Hematopoietic multipotent progenitor cell treated with erythropoietin and hydrocortisone succinate and interleukin-3 and kit ligand, for 4 days (in vitro differentiated cells): Measurements from ENCODE around the gene RFPL1.

Source experiments
- DNase-seq: peaks from one replicate; pipeline ENCODE4 v3.0.0-alpha.2; 2015

RFPL1 gene

DNA sequence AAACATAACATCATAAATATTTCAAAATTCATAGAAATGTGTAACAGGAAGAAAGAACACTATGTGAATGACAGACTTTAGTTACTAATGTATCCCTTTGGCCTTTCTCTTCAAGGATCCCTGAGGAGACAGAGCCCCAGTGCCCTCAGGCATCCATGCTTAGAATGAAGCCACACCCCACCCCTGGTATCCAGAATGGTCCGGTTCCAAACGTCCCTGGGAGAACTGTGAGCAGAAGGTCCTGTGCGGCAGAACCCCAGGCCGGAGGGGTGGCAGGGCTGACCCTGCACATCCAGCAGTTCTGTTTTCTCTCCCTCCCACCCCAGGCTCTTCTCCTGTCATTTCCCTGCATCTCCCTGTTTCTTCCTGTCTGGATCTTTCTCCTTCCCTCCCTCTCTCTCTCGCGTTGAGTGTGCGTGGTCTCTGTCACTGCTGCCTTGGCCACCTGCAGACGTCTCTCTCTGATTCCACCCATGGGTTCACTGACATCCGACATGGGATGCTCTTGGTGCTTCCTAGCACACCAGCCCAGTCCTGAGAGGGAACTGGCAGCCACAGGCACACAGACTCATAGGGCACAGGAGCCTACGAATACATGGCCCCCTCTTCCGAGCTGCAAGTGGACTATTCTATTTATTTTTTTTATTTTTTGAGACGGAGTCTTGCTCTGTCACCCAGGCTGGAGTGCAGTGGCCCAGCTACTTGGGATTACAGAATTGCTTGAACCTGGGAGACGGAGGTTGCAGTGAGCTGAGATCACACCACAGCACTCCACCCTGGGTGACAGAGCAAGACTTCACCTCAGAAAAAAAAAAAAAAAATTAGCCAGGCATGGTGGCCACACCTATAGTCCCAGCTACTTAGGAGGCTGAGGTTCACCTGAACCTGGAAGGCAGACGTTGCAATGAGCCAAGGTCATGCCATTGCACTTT, 5.7 kb downstream of the RFPL1 start:
- no peak for DNase-seq

DNA sequence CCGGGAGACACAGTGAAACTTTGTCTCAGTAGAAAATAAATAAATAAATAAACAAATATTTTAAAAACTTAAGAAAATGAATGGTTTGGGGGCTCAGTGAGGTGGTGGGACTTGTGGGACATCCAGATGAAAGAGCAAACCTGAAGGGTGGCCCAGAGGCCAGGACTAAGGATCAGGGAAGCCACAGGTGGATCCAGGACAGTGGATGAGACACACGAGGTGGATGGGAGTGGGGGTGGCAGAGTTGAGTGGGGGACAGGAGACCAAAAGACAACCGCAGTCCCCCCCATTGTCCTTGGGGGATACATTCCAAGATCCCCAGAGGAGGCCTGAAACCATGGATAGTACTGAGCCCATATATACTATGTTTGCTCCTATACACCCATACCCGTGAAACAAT, 7.1 kb downstream of the RFPL1 start:
- no peak for DNase-seq

DNA sequence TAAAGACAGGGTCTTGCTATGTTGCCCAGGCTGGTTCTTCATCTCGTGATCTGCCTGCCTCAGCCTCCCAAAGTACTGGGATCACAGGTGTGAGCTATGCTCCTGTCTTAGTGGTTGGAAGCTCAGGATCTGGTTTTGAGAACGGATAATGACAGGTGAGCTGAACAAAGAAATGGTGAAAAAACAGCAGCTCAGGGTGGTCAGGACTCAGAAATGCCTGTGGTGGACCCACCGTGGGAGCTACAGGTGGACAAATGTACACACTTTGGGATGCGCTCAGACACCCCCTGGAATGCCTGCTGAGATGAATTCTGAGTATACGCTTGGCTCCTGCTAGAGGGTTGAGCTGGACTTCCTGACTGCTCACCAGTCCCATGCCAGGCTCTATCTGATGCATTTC, 9.5 kb downstream of the RFPL1 start:
- DNase-seq: no peak

DNA sequence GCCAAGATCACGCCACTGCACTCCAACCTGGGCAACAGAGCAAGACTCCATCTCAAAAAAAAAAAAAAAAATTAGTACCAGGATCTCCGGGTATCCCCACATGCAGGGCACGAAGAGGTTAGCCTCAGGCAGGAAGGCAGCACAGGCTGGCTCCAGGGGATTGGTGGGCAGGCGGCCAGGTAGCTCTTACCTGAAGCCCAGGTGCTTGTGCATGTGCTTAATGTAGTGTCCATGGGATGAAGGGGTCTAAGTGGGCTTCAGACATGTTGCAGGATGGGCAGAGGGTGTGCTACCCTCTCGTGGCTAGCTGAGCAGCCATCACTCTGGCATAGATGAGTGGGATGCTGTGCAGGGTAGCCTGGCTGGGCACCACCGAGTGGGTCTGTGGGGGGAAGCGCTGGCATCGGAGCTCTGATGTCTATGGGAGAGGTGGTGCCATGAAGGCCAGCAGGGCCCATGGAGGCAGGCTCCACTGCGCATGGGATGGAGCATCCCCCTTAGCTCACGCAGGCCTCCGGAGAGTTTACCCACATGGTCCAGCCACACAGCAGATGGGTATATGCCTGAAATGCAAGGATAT, 11.0 kb downstream of the RFPL1 start:
- no peak for DNase-seq

DNA sequence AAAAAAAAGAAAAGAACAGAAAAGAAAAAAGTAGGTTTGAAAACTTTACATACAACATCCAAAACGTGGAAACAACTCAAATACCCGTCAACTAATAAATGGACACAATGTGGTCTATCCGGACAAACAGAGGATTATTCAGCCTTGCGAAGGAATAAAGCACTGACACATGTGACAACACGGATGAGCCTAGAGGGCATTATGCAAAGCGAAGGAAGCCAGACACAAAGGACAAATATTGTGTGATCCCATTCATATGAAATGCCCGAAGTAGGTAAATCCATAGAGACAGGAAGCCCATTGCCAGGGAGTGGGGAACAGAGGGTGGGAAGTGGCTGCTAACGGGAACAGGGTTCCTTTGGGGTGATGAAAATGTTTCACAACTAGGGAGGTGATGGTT, 11.8 kb downstream of the RFPL1 start:
- DNase-seq: no peak

DNA sequence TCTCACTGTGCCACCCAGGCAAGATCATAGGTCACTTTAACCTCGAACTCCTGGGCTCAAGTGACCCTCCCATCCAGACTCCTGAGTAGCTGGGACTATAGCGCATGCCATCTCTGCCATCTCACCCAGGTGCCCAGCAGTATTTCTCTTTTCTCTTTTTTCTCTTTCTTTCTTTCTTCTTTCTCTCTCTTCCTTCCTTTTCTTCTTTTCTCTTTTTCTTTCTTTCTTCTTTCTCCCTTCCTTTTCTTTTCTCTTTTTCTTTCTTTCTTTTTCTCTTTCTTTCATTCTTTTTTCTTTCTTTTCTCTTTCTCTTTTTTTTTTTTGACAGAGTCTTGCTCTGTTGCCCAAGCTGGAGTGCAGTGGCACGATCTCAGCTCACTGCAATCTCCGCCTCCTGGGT, 13.5 kb downstream of the RFPL1 start:
- no peak for DNase-seq

DNA sequence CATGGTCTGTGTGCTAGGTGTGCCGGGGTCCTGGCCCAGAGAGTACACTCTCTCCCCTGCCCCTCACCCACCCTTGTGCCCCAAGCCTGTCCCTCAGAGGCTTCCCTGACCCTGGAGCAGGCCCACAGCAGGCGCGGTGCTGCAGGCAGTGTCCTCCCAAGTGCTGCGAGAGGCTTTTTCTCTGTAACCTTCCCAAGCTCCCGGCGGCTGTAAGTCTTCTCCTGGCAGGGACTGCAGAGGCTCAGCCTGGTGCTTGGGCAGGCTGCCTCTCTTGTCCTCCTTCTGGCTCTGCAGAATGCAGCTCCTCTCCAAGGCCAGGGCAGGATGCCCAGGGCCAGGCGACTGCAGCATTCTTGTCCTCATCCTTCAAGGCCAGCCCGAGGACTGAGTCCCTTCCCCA, 15.9 kb downstream of the RFPL1 start:
- no peak for DNase-seq

DNA sequence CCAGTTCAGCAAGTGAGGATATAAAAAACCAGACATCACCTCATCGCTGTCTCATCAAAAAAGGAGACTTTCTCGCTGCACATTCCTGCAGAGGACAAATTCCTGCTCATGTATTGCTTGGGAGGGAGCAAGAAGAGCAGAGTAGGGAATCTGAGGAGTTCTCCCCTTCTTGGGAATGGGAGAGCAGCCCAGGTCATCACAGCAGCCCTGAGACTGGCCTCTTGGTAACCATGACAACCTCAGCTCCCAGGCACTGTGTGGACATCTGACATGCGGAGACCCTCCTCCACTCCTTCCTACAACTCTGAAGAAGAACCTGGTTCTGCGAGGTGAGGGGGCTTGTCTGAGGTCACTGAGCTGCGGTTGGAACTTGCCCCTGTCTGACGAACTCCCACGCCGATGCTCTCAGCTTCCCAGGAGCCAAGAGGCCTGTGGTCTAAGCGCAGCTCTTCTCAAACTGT, 17.9 kb downstream of the RFPL1 start:
- DNase-seq: no peak

DNA sequence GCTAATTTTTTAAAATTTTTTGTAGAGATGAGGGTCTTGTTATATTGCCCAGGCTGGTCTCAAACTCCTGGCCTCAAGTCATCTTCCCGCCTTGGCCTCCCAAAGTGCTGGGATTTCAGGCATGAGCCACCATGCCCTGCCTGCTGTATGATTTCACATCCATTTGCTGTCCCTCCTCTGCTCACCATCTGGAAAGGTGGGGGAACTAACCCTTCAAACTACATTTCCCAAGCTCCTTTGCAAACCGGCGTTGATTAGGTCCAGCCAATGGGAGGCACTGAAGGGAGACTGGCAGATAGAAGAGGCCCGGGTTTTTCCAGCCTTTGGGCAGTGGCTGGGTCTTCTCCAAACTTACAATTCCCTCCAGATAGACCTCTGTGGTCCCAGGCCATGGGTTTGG, 19.3 kb downstream of the RFPL1 start:
- peak; percentile 73 for DNase-seq

DNA sequence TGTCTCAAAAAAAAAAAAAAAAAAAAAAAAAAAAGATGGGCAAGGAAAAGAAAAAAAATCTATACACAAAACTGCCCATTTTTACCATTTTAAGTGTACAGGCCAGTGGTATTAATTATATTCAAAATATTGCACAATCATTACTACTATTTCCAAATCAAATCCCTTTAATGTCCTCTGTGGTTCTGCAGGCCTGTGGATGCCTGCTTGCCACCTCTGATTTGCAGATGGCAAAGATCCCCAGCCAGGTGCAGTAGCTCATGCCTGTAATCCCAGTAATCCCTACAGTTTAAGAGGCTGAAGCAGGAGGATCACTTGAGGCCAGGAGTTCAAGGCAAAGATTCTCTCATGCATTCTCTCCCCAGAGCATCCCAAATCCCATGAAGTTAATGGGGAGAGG, 20.2 kb downstream of the RFPL1 start:
- DNase-seq: no peak

DNA sequence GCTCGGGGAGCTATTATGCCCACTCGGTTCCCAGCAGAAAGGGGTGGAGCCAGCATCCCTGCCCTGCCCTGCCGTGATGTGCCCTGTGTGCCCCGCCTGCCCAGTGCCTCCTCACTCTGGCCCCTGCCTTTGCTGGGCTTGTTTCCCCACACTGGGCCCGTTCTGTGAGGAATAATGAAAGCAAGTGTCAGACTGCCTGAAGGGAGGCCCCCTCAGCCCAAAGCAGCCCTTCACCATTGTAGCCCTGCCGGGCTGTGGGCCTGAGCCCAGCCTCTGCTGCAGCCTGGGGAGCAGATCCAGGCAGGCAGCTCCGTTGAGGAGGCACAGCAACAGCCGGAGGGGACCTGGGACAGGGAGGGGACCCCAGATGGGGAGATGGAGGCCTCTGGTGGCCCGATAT, 21.4 kb downstream of the RFPL1 start:
- no peak for DNase-seq

DNA sequence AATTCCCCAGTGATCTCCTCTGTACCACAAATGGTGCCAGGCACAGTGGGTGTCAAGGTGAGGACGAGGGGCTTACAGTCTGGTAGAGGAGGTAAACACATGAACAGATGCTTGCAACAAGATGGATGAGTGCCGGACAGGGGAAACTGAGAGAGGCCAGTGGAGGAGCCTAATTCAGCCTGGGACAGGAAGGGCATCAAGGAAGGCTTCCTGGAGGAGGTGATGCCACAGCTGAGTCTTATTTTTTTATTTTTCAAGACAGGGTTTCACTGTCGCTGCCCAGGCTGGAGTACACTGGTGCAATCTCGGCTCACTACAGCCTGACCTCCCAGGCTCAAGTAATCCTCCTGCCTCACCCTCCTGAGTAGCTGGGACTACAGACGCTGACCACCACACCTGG, 22.9 kb downstream of the RFPL1 start:
- no peak for DNase-seq

DNA sequence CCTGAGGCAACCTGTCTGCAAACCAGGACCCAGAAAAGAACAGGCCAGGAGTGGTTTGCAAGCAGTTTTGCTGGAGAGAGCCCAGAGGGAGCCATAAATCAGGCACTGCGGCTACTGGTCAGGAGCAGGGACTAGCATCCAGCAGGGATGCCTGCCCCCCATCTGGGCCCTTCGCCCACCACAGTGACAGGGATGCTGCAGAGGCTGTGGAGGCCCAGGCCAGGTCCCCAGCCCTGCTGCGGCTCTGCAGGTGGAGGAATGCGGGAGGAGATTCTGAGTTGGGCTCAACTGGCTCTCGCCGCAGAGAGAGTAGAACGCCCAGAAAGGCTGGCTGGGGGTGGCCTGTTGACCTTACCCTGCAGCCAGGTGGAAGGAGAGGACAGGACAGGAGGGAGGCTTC, 25.2 kb downstream of the RFPL1 start:
- no peak for DNase-seq

DNA sequence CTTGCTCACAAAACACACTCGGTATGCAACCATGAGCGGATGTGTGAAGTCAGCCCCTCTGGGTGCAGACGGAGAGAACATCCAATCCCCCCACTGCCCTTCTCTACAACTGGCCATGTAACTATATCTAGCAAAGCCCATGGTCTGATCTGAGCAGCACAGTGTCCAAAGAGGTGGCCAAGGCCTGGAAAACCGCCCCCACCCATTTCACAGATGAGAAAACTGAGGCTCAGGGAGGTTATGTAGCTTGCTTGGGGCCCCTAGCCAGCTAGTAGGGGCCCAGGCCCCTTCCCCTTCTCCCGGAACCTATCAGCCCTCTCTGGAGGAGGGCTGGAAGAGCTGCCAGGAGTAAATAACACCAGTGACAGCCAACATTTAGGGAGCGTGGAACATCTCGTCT, 26.2 kb downstream of the RFPL1 start:
- no peak for DNase-seq

DNA sequence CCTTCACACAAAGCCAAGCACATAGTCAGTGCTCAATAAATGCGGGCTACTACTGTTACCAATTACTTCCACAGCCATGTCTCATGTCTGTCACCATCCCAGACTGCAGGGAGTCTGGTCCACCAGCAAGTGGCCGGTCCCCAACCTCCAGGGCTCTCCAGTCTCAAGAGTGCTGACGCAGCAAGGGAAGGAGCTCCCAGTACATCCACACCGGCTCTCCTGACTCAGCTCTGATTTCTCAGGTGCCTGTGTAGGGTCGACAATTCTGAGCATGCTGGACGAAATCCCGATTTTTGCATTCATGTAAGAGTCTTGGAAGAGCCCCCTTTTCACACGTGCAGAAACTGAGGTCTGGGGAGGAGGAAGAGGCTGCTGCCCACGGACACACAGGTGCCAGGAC, 31.4 kb downstream of the RFPL1 start:
- DNase-seq: no peak

DNA sequence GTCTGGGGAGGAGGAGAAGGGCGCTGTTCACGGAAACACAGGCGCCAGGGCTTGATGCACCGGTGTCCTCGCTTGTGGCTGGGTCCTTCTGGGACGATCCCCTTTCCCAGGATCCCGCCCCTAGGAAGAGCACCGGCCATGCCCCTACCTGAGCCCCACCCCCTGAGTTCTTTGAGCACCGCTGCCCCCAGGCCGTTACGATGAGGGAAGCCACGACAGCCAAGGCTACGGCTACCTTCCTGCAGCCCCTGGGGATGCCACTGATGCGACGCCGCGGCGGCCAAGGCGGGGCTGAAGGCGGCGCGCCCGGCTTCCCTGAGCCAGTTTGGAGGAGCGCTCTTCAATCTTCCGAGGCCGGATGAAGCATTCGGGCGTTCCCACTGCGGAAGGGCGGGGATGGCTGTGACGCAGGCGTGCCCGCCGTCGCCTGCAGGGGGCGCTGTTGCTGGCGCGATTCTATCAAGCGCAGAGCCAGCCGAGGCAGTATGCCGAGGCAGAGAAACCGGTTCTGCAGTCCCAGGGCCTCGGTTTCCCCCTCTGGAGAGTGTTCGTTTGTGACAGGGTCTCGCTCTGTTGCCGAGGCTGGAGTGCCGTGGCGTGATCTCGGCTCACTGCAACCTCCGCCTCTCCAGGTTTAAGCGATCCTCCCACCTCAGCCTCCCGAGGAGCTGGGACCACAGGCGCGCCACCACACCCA, 31.9 kb downstream of the RFPL1 start:
- DNase-seq: peak; percentile 83

DNA sequence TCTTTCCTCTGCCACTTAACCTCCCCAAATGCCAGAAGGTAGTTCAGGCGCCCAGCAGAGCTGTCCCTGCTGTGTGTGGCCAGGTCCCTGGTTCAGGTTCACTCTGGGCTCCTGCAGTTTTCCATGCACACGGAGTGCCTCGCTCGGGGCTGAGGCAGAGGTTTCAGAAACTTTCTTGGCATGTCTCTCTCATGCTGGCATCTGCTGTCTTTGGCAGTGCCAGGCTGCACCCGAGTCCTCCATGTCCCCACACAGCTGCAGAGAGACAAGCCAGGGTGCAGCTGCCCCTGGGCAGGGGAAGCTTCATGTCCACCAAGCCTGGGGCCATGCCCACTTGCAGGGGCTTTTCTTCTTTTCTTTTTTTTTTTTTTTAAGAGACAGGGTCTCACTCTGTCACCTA, 34.6 kb downstream of the RFPL1 start:
- peak; percentile 38 for DNase-seq

DNA sequence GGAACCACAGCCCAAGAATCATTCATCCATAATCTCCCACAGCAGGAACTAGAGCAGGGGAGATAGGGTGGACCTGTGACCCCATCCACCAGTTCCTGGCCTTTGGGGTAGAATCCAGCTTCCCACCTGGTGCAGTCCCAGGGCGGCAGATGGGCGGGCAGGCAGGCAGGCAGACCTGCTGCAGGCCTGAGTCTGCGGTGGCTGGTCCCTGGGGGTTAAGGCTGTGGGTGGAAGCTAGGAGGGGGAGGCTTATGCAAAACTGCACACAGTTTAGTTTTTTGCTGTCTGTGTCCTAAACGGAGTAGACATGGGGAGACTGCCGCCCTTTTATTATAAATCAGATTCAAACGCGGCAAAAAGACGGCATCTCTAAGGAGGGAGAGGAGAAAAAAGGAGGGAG, 37.2 kb downstream of the RFPL1 start:
- DNase-seq: no peak

DNA sequence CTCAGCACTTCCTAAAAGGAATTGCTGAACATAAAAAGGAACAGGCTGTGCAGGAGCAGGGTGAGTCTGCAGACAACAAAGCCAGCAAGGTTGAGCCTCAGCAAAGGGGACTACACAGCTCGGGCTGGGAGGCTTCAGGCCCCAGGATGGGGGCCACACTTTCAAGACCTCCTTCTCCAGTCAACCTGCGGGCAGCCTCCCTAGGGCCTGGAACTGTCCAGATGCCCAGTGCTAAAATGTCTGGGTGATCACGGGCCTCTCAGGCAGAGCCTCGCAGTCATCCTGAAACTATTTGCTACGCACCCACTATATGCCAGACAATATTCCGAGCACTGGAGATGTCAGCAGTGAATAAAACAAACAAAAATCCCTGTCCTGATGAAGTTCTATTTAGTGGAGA, 37.7 kb downstream of the RFPL1 start:
- DNase-seq: no peak

DNA sequence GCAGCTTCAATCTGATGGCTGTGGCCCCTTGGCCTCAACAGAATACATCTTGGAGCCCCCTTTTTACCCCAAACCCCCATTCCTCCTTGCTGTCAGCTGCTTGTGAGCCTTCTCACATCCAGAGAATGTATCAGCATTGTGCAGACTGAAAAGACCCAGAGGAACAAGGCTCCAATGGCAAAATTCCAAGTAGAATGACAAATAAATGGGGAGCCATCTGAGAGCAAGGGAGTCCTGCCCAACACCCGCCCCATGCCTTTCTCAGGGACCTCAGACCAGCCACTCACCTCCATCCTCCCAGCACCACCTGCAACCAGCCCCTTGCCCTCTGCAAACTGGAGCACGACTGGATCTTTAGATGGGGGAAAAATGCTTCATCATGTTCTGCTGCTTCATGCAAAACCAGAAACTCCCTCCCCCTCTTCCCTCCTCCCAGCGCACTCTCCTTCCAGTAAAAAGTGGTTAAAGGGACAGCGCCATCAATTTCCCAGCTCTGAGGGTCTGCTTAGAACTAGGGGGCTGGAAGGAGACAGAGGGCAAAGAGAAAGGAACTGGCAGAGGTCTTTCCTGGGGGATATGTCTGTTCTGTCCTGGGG, 39.4 kb downstream of the RFPL1 start:
- DNase-seq: peak; percentile 37

DNA sequence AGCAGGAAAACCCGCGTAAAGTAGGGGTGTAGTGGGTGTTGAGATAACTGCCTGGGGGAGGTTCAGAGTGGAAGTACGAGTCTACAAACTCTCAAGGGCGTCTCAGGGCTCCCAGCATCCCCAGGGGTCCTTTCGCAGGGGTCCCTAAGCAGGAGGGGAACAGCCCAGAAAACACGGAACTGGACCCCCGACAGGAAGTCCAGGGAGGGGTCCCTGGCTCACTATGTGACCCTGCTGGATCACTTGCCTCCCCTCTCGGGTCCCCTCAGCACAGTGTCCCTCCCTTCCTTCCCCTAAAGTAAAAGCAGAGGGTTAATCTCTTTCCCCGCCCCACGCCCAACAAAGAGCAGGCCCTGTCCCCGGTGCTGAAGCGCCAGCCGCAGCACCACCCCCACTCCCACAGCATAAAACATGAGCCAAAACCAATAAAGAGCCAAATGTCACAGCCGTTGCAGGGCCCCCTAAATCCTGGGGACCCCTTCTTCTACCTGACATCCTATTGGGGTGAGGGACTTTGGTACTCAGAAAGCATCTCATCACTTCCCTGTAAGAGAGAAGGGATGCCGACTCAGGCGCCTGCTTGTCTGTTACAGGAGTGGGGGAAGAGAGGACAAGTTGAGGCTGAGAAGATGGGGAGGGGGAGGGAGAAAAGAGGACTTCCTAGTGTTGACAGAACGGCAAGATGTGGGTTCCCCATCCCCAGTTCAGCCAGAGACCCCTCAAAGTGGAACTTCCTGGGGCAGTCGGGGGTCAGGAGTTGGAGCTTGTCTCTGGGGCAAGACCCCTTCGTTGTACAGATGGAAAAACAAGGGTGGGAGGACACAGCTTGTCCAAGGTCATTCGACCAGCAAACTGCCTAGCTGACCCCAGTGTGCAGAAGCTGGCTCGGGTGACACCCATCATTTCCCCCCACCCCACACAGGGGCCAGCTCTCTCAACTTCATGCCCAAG, 40.2 kb downstream of the RFPL1 start:
- DNase-seq: peak; percentile 81
